Islet of Langerhans (tissue), 1 donor: ENCODE results near the gene WBP4.

Experiments
- FAIRE-seq: peaks from one replicate; lab custom pipeline; 2011; peaks lifted over from hg19 to GRCh38; lab: Jason Lieb, UNC

Gene WBP4

DNA sequence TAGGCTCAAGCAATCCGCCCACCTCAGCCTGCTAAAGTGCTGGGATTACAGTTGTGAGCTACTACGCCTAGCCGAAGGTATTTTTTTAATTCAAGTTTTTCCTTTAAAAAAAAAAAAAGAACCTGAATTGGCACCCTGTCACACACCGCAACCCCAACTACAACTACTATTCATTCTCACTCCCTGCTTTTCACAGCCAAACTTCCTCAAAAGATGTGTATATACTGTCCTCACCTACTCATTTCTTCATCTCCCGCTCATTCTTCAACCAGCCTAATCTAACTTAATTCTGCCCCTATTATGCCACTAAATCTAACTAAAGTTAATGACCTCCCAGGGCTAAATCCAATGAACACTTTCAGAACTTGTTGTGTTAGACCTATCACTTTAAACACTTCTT, 12.7 kb upstream of the WBP4 start:
- FAIRE-seq, result no peak

DNA sequence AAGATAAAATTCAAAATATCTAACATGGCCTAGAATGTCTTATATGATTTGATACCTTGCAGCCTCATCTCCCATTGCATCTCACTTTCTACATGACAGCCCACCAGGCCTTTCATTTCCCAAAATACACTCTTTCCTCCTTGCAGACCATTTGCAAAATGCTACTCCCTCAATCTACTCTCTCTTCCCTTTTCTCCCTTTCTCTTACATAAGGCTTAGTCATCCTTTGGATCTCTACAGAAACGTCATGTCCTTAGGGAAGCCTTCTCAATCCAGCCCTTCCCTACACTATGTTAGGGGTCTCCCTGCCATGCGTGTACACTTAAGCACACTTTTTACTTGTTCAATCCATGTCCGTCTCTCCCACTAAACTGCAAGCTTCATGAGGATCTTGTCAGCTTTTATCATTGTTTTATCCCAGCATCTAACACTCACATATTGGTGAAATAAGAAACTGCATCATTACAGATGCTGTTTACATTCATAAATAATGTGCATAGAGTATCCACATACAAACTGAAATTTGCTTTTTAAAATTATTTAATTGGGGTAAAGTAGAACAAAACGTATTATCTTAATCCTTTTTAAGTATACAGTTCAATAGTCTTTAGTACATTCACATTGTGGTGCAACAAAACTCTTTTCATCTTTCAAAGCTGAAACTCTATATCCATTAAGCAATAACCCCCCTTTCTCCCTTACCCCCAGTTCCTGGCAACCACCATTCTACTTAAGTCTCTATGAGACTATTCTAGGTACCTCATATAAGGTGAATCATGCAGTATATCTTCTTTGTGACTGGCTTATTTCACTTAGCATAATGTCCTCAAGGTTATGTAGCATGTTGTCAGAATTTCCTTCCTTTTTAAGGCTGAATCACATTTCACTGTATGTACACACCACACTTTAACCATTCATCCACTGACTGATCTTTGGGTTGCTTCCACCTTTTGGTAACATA, 11.5 kb upstream of the WBP4 start:
- no peak for FAIRE-seq

DNA sequence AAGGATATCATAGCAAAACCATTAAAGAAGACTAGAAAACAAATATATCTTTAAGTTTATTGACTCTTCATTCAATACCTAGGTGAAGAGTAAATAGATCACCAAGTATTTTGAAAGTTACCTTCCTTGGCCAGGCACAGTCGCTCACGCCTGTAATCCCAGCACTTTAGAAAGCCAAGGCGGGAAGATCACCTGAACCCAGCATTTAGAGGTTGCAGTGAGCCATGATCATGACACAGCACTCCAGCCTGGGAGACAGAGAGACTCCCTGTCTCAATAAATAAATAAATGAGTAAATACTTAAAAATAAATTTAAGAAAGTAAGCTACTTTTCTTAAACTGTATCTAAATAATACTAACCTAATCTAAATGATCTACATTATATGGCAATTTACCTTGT, 8.9 kb upstream of the WBP4 start:
- FAIRE-seq, result no peak

DNA sequence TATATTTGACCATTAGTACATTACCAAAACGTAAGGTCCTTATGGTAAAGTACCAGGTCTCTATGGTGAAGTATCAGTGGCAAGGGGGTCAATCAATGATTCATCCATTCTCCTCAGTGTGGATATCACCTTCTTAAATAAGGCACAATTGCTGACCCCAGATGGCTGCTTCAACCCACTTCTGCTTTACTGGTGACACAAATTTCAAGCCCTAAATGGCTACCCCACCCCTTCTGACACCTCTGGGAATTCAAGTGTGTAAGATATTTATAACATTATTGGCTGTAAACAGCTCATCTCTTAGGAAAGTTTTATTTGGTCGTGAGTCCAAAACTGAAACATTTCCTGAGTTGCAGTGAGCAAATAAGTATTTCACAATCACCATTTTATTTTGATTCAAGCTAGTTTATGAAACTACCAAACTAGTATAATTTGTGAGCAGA, 7.9 kb upstream of the WBP4 start:
- no peak for FAIRE-seq

DNA sequence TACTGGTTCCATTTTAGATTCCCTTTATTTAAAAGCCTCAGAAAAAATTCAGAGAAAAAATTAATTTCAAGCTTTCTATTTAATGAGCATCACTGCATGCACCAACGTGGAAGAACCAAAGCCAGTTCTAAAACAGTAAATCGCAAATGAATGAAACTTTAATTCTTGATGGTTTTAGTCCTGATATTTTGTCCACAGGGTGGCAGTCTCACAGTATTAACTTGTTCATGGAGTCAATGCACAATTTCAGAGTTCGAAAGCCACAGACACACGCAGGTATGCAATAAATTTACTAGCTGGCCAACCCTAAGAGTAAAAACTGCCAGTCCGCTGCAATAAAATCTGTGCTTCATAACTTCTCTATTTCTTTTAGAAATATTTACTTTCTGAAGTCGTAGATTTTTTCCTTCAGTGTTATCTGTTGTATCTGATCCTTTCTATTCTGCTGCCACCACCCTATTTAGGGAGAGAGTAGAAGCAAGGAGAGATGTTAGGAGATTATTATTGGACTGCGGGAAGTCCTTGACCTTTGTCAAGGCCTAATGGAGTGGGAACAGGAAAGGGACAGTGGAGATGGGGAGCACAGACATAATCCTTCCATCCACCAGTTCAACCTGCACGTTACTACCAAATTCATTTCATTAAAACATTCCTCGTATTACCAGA, 7.0 kb upstream of the WBP4 start:
- FAIRE-seq, result peak; percentile 13

DNA sequence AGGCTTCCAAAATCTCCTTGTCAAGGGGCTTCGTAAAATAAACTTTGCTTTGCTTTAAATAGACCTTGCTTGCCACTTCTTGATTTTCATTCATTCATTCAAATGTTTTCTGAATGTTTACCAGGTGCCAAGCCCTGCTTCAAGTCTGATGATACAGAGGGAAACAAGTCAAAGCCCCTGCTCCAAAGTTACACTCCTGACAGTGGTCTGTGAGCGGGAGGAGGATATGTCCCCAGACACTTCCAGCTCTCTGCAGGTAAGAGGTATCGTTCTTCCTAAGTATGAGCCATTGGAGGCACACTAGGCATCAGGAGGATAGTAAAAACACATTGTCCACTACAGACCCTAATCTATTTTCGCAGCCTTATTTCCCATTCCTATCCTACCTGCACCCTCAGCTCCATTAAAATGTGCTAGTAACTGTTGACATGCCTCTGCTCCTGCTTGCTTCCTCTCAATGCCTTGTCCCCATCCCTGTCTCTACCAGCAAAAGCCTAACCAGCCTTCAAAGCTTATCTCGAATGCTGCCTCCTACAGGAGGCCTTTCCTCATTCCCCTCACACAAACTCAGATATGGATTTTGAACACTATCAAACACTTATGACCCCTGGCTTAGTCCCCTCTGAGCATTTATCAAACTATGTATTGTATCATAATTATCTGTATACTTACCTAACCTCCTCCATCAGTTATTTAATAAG, 6.2 kb upstream of the WBP4 start:
- FAIRE-seq, result no peak

DNA sequence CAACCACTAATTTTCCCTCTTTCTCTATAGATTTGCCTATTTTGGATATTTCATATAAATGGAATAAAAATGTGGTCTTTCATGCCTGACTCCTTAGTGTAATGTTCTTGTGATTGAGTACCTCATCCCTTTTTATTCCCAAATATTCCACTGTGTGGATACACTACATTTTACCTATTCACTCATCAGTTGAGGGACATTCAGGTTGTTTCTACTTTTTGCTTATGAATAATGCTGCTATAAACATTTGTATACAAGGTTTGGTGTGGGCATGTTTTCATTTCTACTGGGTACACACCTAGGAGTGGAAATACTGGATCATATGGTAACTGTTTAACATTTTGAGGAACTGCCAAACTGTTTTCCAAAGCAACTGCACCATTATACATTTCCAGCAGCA, 5.1 kb upstream of the WBP4 start:
- no peak for FAIRE-seq

DNA sequence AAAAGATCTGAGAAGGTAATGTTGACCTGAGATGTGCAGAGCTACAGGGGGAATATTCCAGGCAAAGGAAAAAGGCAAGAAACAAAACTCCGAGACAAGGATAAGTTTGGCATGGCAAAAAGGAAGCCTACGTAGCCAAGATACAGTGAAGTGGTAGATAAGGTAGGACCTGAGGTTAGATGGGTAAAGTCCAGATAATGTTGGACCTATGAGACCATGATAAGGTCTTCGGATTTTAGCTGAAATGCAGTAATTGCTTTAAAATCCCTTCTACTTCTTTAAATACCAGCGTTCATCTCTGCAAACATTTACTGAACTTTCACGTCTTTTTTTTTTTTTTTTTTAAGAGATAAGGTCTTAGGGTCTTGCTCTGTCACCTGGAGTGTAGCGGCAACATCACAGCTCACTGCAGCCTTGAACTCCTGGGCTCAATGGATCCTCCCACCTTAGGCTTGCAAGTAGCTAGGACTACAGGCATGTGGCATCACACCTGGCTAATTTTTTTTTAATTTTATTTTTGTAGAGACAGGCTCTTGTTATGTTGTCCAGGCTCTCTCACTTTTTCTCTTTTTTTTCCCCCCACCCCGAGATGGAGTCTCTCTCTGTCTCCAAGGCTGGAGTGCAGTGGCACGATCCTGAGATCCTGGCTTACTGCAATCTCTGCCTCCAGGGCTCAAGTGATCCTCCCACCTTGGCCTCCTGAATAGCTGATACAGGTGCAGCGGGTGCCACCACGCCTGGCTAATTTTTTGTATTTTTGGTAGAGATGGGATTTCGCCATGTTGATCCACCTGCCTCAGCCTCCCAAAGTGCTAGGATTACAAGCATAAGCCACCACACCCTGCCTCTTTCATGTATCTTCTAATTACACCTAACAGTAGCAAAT, 4.2 kb upstream of the WBP4 start:
- FAIRE-seq, result no peak

DNA sequence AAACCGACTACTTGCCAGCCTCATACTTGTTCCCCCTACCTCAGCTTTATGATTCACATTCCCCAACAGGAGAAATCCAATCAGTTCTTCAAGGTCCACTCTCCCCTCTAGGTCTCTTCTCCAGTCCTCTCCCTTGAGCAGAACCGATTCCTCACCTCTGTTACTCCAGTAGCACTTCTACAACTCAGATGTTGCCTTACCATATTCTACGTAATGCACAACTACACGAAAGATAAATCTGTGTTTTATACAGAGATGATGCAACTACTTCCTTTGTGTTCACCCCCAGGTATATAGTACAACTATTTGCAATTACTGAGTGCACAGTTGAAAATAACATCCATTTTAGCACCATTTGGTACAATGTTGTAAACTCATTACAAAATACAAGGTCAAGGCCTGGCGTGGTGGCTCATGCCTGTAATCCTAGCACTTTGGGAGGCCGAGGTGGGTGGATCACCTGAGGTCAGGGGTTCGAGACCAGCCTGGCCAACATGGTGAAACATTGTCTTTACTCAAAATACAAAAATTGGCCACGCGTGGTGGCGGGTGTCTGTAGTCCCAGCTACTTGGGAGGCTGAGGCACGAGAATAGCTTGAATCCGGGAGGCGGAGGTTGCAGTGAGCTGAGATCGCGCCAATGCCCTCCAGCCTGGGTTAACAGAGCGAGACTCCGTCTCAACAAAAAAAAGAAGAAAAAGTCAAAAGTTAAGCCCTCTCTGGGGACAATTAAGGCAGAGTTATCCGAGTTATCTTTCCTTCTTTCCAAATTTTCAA, 2.8 kb upstream of the WBP4 start:
- FAIRE-seq, result no peak

DNA sequence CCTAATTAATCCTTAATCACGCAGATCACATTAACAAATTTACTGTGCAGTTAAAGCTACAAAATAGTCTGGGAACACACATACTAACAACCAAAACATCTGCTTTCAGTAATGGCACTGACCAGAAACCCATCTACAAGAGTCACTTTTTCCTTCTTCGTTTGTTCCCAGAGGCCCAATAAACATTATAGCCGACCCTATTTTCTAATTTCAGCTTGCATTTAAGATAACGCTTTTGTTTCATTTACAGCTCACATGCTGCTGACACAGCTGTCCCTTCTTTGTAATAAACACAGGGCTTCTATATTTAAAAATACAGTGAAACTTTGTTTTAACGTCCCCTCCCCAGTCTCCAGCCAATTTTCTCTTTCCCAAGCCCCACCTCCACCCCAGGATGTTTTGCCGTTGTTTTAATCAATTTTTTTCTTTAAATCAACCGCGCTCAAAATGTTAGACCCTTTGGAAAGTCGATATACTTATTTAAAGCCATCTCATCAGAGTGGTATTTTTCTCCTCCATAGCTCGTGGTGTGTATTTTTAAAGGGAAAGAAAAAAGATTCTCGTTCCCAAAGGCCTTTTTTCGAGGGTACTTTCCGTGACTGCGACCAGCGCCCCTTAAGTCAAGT, 1.7 kb upstream of the WBP4 start:
- no peak for FAIRE-seq

DNA sequence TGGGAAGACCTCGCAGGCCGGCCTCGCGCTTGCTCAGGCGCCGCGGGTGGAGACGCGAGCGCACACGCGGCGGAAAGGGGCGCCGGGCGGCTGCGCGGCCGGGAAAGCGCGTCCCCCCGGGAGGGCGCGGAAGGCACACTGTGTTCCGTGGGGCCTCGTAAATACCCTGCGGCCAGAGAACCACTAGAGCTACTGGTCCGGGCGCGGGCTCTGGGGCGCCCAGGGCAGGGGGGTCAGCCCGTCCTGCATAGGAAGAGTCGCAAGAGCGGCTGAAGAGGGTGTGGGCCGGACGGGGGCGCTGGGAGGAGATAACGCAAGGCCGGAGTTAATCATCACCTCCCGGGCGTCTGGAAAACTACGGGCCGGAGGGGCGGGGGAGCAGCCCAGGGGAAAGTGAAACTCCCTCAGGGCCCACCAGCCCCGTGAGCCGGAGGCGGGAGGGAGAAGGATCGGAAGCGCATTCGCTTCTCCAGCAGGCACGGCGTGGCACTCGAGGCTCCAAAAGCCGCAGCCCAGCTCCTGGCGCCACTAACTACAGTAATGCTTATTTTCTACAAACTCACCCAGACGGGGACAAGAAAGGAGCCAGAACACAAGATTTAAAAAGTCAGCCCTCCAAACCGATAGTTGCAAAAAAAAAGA, 1.1 kb upstream of the WBP4 start:
- no peak for FAIRE-seq

DNA sequence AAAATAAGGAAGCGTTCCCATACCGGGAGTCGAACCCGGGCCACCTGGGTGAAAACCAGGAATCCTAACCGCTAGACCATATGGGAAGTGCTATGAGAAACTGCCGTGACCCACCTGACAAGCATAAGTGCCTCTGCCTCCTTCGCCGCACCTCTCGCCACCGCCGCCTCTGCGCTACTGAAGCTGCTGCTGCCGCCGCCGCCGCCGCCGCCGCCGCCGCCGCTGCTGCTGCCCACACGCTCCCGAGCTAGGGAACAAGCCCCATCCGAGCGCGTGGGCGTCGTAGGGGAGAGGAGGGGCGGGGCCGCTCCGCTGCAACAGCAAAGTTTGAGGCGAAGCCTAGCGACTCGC, 610 bp upstream of the WBP4 start:
- FAIRE-seq, result peak; percentile 24

DNA sequence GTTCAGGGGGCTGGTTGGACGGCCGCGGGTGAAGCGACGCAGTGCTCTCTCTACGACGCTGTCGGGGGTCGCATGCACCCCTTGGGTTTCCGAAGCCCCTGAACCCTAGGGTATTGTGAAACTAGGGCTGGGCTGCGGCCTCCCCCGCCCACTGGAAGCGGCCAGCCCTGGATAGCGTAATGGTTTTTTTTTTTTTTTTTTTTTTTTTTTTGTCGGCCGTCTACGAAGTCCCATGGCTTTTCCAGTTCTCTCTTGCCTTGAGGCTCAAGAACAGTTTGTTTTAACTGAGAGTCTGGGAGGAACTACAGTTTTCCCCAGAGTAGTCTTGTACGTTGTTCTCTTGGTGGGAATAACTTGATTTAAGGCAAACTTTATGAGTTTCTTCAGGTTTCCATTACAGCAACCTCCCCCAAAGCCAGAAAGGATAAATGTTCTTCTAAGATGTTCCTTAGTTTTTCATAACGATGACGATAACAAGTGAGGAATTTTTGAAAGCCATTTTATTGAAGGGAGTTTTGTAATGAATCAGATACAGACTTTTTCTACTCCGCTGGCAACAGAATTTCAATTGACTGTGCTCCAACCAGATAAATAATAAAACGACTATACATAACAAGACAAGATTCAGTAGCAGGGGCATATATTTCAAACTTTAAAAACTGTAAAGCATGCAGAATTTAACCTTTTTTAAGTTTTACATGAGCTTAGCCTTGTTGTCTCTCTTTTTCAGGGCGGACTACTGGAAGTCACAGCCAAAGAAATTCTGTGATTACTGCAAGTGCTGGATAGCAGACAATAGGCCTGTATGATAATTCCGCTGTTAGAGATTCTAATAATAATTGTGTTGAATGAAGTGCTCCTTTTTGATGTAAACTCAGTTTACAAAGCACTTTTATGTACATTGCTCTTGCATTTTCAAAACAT, 867 bp downstream of the WBP4 start:
- FAIRE-seq, result peak; percentile 81

DNA sequence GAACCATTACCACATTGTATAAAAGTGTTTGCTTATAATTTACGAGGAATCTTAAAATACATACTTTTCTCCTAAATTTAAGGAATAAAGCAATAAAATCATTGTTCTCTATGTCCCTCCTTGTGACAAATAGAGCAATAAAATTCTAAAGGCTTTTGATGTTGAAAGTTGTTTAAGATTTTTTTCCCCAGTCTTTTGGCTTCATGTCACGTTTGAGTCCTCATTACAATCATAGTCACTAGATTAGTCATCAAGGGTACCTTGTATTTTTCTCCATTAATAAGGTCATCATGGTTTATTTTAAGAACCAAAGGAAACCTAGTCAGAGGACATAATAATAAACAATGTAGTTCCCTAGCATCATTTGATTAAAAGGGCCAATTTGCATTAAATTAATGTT, 3.2 kb downstream of the WBP4 start:
- FAIRE-seq, result peak; percentile 90

DNA sequence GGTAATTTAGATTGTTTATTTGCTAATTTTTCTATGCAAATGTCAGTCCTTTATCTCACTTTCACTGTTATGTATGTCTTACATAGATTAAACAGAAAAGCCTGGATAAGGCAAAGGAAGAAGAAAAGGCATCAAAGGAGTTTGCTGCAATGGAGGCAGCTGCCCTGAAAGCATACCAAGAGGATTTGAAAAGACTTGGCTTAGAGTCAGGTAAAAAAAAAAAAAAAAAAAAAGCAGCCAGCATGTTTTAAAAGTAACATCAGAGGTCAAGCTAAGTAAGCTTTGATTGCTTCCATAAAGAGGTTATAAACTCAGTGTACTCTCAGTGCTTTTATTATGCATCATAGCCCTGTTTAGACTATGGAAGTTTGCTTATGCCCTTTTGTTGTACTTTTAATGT, 3.8 kb downstream of the WBP4 start:
- no peak for FAIRE-seq

DNA sequence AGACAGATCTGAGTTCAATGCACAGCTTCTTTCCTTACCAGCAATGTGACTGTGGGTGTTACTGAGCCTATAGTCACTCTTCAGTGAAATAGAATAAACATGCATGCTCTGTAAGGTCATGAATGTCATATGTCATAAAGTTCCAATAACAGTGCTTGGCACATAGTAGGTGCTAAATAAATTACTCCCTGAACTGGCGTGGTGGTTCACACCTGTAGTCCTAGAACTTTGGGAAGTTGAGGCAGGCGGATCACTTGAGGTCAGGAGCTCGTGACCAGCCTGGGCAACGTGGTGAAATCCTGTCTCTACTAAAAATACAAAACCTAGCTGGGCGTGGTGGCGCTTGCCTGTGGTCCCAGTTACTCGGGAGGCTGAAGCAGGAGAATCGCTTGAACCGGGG, 13.2 kb downstream of the WBP4 start:
- FAIRE-seq, result no peak

DNA sequence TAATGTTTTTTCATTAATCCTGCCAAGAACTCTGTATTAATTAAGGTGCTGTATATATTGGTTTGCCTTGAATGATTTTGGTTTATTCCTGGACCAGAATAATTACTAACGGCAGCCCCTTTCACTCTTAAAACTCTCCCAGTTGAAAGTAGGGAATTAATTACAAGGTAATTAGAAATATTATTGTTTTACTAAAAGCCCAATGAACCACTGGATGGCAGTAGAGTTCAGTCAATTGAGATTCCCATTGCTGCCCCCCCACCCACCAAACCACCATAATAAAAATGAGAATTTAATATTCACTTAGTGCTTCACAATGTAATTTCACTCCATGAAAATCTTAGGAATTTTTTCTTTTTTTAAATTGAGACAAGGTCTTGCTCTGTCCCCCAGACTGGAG, 13.7 kb downstream of the WBP4 start:
- peak; percentile 17 for FAIRE-seq

DNA sequence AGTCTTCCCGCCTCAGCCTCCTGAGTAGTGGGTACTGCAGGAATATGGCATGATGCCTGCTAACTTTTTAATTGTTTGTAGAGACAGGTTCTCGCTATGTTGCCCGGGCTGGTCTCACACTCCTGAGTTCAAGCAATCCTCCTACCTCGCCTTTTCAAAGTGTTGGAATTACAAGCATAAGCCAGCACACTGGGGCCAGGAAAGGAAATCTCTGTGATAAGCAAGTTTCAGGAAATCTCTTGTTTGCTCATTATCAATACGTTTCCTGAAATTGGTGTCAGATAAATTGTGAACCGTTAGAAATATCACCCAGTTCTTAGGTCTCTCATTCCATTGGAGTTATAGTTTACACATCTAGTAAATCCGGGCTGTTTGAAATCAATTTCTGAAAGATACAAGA, 14.2 kb downstream of the WBP4 start:
- FAIRE-seq, result peak; percentile 9

DNA sequence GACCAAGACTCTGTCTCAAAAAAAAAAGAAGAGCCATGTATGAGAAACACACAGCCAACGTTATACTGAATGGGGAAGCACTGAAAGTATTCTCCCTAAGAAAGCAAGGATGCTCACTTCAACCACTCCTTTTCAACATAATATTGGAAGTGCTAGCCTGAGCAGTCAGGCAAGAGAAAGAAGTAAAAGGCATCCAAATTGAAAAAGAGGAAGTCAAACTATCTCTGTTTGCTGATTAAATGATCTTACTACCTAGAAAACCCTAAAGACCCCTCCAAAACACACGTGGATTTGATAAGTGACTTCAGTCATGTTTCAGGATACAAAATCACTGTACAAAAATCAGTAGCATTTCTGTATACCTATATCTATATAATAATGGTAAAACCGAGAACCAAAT, 16.2 kb downstream of the WBP4 start:
- FAIRE-seq, result no peak
